TTC549 (cell line): ENCODE measurements around the gene HLA-DQA2.
"Not testable (repeated sequence)": the region's sequence is repeated elsewhere in the genome, so short reads cannot be mapped to it uniquely, and the experiment has no call there.

ENCODE experiments used
- FAIRE-seq: peaks from 2 replicates; lab custom pipeline; 2012; peaks lifted over from hg19 to GRCh38; lab: Jason Lieb, UNC

HLA-DQA2 gene

DNA sequence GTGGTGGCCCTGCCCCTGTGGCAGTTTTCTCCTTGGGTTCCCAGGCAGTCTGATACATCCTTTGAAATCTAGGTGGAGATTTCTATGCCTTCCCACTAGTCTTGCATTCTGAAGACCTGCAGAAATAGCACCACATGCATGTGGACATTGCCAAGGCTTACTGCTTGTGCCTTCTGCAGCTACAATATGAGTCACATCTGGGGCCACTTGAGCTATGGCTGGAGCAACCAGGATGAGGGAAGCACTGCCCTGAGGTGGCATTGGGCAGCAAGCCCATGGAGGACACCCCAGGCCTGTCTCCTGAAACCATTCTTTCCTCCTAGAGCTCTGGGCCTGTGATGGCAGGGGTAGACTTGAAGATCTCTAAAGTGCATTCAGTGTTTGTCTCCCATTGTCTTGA is 37.8 kb downstream of the HLA-DQA2 start:
- FAIRE-seq, result no peak

DNA sequence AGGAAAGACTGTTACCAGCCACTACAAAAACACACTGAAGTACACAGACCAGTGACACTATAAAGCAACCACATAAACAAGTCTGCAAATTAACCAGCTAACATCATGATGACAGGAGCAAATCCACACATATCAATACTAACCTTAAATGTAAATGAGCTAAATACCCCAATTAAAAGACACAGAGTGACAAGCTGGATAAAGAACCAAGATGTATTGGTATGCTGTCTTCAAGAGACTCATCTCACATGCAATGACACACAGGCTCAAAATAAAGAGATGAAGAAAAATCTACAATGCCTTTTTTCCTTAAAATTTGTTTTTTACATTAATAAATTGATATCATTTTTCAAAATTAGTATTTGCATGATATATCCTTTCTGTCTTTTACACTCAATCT is 41.7 kb downstream of the HLA-DQA2 start:
- FAIRE-seq, result not testable (repeated sequence)

DNA sequence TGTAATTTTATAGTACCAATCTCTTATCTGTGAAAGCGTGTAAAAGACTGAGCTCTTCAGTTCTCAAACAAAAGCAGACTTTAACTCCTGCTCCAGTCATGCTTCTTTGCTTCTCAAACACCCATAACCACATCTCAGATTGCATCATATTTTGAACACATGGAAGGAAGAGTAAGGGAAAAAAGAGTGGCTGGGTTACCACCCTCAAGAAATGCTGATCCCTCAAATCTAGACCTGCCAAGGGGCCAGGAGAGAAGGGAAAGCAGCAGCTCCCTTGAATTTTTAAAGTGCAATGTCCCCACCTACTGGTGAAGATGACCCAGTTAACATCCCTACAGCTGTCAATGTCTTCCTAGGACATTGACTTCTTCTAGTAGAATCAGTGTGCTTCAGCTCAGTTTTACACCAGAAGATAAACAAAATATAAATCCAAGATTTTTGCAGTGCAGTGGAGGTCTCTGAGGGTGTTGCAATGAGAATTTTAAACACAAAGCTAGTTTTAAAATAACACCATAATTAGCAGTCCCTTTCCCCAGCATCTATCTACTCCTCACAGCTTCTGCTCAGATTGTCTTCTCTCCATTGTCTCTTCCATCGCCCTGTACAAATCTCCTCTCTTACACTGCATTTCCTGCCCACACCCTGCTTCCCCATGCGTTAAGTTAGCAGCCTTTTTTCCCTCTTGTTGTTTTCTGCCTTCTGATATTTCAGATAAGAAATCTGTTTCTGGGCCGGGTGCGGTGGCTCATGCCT is 44.8 kb downstream of the HLA-DQA2 start:
- peak; percentile 88 for FAIRE-seq

DNA sequence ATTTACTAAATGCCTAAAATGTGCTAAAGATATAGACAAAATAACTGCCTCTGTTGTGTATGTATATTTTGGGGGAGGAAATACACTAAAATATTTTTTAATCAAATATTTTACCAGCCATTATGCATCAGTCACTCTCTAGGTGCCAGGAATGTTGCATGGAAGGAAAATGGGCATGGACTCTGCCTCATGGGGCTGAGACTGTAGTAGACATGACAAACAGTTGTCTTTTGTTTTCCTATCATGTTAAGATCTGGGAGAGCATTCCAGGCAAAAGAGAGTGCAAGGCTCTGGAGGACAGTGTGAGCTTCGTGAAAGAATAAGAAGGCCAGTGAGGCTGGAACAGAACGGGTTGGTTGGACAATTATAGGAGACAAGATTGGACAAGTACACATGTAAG is 49.1 kb downstream of the HLA-DQA2 start:
- no peak for FAIRE-seq

DNA sequence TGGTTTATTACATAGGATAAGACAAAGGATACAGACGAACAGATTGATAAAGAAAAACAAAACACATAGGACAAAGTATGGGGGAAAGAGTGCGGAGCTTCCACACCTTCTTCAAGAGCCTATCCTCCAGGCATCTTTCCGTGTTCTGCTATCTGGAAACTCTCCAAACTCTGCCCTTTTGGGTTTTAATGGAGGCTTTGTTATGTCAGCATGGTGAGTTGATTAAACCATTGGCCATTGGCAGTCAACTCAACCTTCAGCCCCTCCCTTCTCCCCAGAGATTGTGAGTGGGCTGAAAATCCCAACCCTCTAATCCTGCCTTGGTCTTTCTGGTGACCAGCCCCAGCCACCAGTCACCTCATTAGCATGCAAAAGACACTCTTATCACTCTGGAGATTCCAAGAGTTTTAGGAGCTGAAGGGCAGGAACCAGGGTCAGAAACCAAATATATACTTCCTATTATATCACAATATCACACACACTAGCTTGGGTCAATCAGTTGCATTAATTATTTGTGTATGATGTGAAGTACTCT is 51.8 kb downstream of the HLA-DQA2 start:
- FAIRE-seq, result no peak

- no peak for FAIRE-seq
These were observed 53.3 kb downstream of the HLA-DQA2 start for GRCh38 chr6:32794510-32794909.
